ENCODE data around the gene HS3ST4. TPM values are rescaled to one million over a fixed set of nuclear protein-coding genes. Genes with fewer than 3 reads are reported as not detected.
A peak's percentile ranks its signal among the peaks of the same experiment; 100 is the strongest.

The HS3ST4 gene
- total and polyA plus RNA-seq, 2 donors from 2014 or later: not detected

DNA sequence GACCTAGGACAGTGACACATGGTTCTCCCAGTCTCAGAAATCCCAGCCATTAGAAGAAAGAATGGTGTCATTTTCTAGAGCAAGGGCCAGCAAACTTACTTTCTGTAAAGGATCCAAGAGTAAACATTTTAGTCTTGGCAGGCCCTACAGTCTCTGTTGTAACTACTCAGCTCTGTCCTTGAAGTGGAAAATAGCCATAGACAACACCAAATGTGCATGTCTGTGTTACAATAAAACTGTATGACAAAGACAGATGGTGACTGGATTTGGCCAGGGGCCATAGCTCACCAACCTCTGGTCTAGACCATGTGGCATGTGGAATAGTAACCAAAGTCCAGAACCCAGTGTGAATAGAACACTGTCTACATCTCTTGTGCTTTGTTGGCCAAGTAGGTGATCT lies 286.5 kb downstream of the HS3ST4 start:
- H3K9me3 ChIP-seq (ENCODE audit: control insufficient read depth in 2 of 3, insufficient read depth in 1 of 3, low read length in 3 of 3): no peaks in the 10 kb centered on the region
- no peak for DNase-seq
- H3K9ac ChIP-seq (ENCODE audit: low read length in 3 of 3): no peak overlapping the region
- H3K4me3 ChIP-seq (ENCODE audit: low read length in 3 of 3): no peak overlapping the region
- TF ChIP-seq, protein P1, sequence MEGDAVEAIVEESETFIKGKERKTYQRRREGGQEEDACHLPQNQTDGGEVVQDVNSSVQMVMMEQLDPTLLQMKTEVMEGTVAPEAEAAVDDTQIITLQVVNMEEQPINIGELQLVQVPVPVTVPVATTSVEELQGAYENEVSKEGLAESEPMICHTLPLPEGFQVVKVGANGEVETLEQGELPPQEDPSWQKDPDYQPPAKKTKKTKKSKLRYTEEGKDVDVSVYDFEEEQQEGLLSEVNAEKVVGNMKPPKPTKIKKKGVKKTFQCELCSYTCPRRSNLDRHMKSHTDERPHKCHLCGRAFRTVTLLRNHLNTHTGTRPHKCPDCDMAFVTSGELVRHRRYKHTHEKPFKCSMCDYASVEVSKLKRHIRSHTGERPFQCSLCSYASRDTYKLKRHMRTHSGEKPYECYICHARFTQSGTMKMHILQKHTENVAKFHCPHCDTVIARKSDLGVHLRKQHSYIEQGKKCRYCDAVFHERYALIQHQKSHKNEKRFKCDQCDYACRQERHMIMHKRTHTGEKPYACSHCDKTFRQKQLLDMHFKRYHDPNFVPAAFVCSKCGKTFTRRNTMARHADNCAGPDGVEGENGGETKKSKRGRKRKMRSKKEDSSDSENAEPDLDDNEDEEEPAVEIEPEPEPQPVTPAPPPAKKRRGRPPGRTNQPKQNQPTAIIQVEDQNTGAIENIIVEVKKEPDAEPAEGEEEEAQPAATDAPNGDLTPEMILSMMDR (IDR thresholded peaks at IDR 0.05; ENCODE audit: borderline replicate concordance, extremely low read depth, insufficient read depth): no peak
- H3K27me3 ChIP-seq (ENCODE audit: control insufficient read depth, insufficient read depth, low read length): no peaks in the 10 kb centered on the region
- no peaks in the 10 kb centered on the region for H3K4me1 ChIP-seq (ENCODE audit: control insufficient read depth in 2 of 3, insufficient read depth in 2 of 3, low read depth in 1 of 3, low read length in 3 of 3)
- H3K27ac ChIP-seq (ENCODE audit: low read depth in 2 of 2, low read length in 2 of 2): no peak overlapping the region
- intact Hi-C loops (cut with DNase I): no loop called here
- FAIRE-seq: no peak
- no peaks in the 10 kb centered on the region for H3K36me3 ChIP-seq (ENCODE audit: control insufficient read depth in 2 of 3, insufficient read depth in 3 of 3, low read length in 3 of 3)

- H3K27me3 ChIP-seq (ENCODE audit: control insufficient read depth, insufficient read depth, low read length): no peaks in the 10 kb centered on the region
- no peak overlapping the region for H3K9ac ChIP-seq (ENCODE audit: low read length in 3 of 3)
- FAIRE-seq (no peak), DNase-seq (peak in 4 of 5 donors; percentile 55 to 74 (median 68))
- no peaks in the 10 kb centered on the region for H3K9me3 ChIP-seq (ENCODE audit: control insufficient read depth in 2 of 3, insufficient read depth in 1 of 3, low read length in 3 of 3)
- intact Hi-C loops (cut with DNase I): no loop called here
- H3K4me3 ChIP-seq (ENCODE audit: low read length in 3 of 3): no peak overlapping the region
- H3K36me3 ChIP-seq (ENCODE audit: control insufficient read depth in 2 of 3, insufficient read depth in 3 of 3, low read length in 3 of 3): no peaks in the 10 kb centered on the region
- no peak overlapping the region for H3K27ac ChIP-seq (ENCODE audit: low read depth in 2 of 2, low read length in 2 of 2)
- TF ChIP-seq, protein P1 (IDR thresholded peaks at IDR 0.05; ENCODE audit: borderline replicate concordance, extremely low read depth, insufficient read depth): no peak
- H3K4me1 ChIP-seq (ENCODE audit: control insufficient read depth in 2 of 3, insufficient read depth in 2 of 3, low read depth in 1 of 3, low read length in 3 of 3): no peaks in the 10 kb centered on the region
Observed at GRCh38 chr16:25988084-25988483, 296.3 kb downstream of the HS3ST4 start.

GRCh38 chr16:25988882-25989281 lies 297.1 kb downstream of the HS3ST4 start:
- intact Hi-C loops (cut with DNase I): no loop called here
- no peaks in the 10 kb centered on the region for H3K36me3 ChIP-seq (ENCODE audit: control insufficient read depth in 2 of 3, insufficient read depth in 3 of 3, low read length in 3 of 3)
- no peaks in the 10 kb centered on the region for H3K9me3 ChIP-seq (ENCODE audit: control insufficient read depth in 2 of 3, insufficient read depth in 1 of 3, low read length in 3 of 3)
- TF ChIP-seq, protein P1 (IDR thresholded peaks at IDR 0.05; ENCODE audit: borderline replicate concordance, extremely low read depth, insufficient read depth): no peak
- H3K9ac ChIP-seq (ENCODE audit: low read length in 3 of 3): no peak overlapping the region
- H3K4me1 ChIP-seq (ENCODE audit: control insufficient read depth in 2 of 3, insufficient read depth in 2 of 3, low read depth in 1 of 3, low read length in 3 of 3): no peaks in the 10 kb centered on the region
- H3K27me3 ChIP-seq (ENCODE audit: control insufficient read depth, insufficient read depth, low read length): no peaks in the 10 kb centered on the region
- DNase-seq (no peak), FAIRE-seq (no peak)
- no peak overlapping the region for H3K4me3 ChIP-seq (ENCODE audit: low read length in 3 of 3)
- no peak overlapping the region for H3K27ac ChIP-seq (ENCODE audit: low read depth in 2 of 2, low read length in 2 of 2)

GRCh38 chr16:25996052-25996451 lies 304.3 kb downstream of the HS3ST4 start:
- no peaks in the 10 kb centered on the region for H3K9me3 ChIP-seq (ENCODE audit: control insufficient read depth in 2 of 3, insufficient read depth in 1 of 3, low read length in 3 of 3)
- no peak overlapping the region for H3K27ac ChIP-seq (ENCODE audit: low read depth in 2 of 2, low read length in 2 of 2)
- intact Hi-C loops (cut with DNase I): no loop called here
- no peaks in the 10 kb centered on the region for H3K36me3 ChIP-seq (ENCODE audit: control insufficient read depth in 2 of 3, insufficient read depth in 3 of 3, low read length in 3 of 3)
- H3K4me3 ChIP-seq (ENCODE audit: low read length in 3 of 3): no peak overlapping the region
- H3K9ac ChIP-seq (ENCODE audit: low read length in 3 of 3): no peak overlapping the region
- H3K4me1 ChIP-seq (ENCODE audit: control insufficient read depth in 2 of 3, insufficient read depth in 2 of 3, low read depth in 1 of 3, low read length in 3 of 3): no peaks in the 10 kb centered on the region
- TF ChIP-seq, protein P1 (IDR thresholded peaks at IDR 0.05; ENCODE audit: borderline replicate concordance, extremely low read depth, insufficient read depth): no peak
- DNase-seq (no peak), FAIRE-seq (no peak)
- H3K27me3 ChIP-seq (ENCODE audit: control insufficient read depth, insufficient read depth, low read length): no peaks in the 10 kb centered on the region
